HT-29 (cell line): ENCODE measurements around the gene ERFL. TPM values are rescaled to one million over a fixed set of nuclear protein-coding genes. Genes with fewer than 3 reads are reported as not detected.

Experiments
- DNase-seq: peaks from one replicate; pipeline ENCODE4 v3.0.0-alpha.2; 2015; ENCODE audit warnings: low spot score
- total RNA-seq: library from RNA; depleted of rRNA; stranded (reverse); fragments of >200 nt; shearing (Covaris generic); gene quantifications from 2 replicates; pipeline ENCODE4 v1.2.3, GENCODE V29; 2014

The ERFL gene
- total RNA-seq, 1 experiment from 2014 or later = 0.64 TPM

- no peak for DNase-seq
Measured at GRCh38 chr19:41927497-41928192, 604 bp downstream of the ERFL start.

- DNase-seq = no peak
Measured at GRCh38 chr19:41926763-41927496, 1.3 kb downstream of the ERFL start.

- no peak for DNase-seq
Measured at GRCh38 chr19:41926028-41926762, 2.1 kb downstream of the ERFL start.

- DNase-seq = no peak
Measured at GRCh38 chr19:41925208-41926003, 2.8 kb downstream of the ERFL start.

- no peak for DNase-seq
Measured at GRCh38 chr19:41924151-41925145, 3.8 kb downstream of the ERFL start.

GRCh38 chr19:41923045-41923788, 5.0 kb downstream of the ERFL start:
- DNase-seq = no peak

- no peak for DNase-seq
Measured at GRCh38 chr19:41922585-41922984, 5.7 kb downstream of the ERFL start.

- DNase-seq = no peak
Measured at GRCh38 chr19:41921577-41922576, 6.4 kb downstream of the ERFL start.

GRCh38 chr19:41920882-41921576, 7.2 kb downstream of the ERFL start:
- DNase-seq = no peak

GRCh38 chr19:41919948-41920712, 8.1 kb downstream of the ERFL start:
- no peak for DNase-seq

GRCh38 chr19:41918653-41919244, 9.5 kb downstream of the ERFL start:
- DNase-seq = no peak

- no peak for DNase-seq
Measured at GRCh38 chr19:41918095-41918494, 10.2 kb downstream of the ERFL start.

GRCh38 chr19:41917676-41918075, 10.6 kb downstream of the ERFL start:
- DNase-seq = no peak

GRCh38 chr19:41915776-41916414, 12.4 kb downstream of the ERFL start:
- no peak for DNase-seq

- no peak for DNase-seq
Measured at GRCh38 chr19:41915021-41915775, 13.1 kb downstream of the ERFL start.
